ENCODE results near the gene NR3C1.

- TF ChIP-seq POLR2A (IDR thresholded peaks at IDR 0.05), result no peak
- TF ChIP-seq, protein P1, sequence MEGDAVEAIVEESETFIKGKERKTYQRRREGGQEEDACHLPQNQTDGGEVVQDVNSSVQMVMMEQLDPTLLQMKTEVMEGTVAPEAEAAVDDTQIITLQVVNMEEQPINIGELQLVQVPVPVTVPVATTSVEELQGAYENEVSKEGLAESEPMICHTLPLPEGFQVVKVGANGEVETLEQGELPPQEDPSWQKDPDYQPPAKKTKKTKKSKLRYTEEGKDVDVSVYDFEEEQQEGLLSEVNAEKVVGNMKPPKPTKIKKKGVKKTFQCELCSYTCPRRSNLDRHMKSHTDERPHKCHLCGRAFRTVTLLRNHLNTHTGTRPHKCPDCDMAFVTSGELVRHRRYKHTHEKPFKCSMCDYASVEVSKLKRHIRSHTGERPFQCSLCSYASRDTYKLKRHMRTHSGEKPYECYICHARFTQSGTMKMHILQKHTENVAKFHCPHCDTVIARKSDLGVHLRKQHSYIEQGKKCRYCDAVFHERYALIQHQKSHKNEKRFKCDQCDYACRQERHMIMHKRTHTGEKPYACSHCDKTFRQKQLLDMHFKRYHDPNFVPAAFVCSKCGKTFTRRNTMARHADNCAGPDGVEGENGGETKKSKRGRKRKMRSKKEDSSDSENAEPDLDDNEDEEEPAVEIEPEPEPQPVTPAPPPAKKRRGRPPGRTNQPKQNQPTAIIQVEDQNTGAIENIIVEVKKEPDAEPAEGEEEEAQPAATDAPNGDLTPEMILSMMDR (IDR thresholded peaks at IDR 0.05), result no peak
These were observed 4.8 kb downstream of the NR3C1 start for GRCh38 chr5:143398451-143399237.
